Parathyroid adenoma (tissue), 2 donors: ENCODE data around the gene BCKDHB.

Source experiments
- H2AFZ ChIP-seq: fragments of 300-600 bp; sonication (generic); one replicate; pipeline ENCODE4 v1.7.0; 2017; ENCODE audit warnings: antibody characterized with exemption, mild to moderate bottlenecking
- H3K27ac ChIP-seq: fragments of 300-600 bp; sonication (generic); one replicate; pipeline ENCODE4 v1.7.0; 2017
- H3K27me3 ChIP-seq: fragments of 300-600 bp; sonication (generic); one replicate; pipeline ENCODE4 v1.7.0; 2017; ENCODE audit warnings: low read length; ENCODE audit not compliant: control insufficient read depth, insufficient read depth
- H3K36me3 ChIP-seq: fragments of 300-600 bp; sonication (generic); one replicate; pipeline ENCODE4 v1.7.0; 2017; ENCODE audit warnings: low read length; ENCODE audit not compliant: control insufficient read depth, insufficient read depth
- H3K4me1 ChIP-seq: fragments of 300-600 bp; sonication (generic); one replicate; pipeline ENCODE4 v1.7.0; 2017; ENCODE audit warnings: control low read depth
- H3K4me2 ChIP-seq: fragments of 300-600 bp; sonication (generic); one replicate; pipeline ENCODE4 v1.7.0; 2017; ENCODE audit warnings: low read length
- H3K4me3 ChIP-seq: fragments of 300-600 bp; sonication (generic); one replicate; pipeline ENCODE4 v1.7.0; 2017; ENCODE audit warnings: low read depth, low read length
- H3K79me2 ChIP-seq: fragments of 300-600 bp; sonication (generic); one replicate; pipeline ENCODE4 v1.7.0; 2017; ENCODE audit warnings: control low read depth
- H3K9ac ChIP-seq: fragments of 300-600 bp; sonication (generic); one replicate; pipeline ENCODE4 v1.7.0; 2017; ENCODE audit warnings: mild to moderate bottlenecking
- H3K9me3 ChIP-seq: fragments of 300-600 bp; sonication (generic); one replicate; pipeline ENCODE4 v1.7.0; 2017; ENCODE audit warnings: low read length; ENCODE audit not compliant: control insufficient read depth
- TF ChIP-seq, protein P1 (sequence below): fragments of 300-600 bp; sonication (generic); IDR thresholded peaks from one replicate; pipeline ENCODE4 v1.7.0; 2017; ENCODE audit warnings: antibody characterized with exemption, mild to moderate bottlenecking
- donor health status: primary hyperparathyroidism.

BCKDHB gene

DNA sequence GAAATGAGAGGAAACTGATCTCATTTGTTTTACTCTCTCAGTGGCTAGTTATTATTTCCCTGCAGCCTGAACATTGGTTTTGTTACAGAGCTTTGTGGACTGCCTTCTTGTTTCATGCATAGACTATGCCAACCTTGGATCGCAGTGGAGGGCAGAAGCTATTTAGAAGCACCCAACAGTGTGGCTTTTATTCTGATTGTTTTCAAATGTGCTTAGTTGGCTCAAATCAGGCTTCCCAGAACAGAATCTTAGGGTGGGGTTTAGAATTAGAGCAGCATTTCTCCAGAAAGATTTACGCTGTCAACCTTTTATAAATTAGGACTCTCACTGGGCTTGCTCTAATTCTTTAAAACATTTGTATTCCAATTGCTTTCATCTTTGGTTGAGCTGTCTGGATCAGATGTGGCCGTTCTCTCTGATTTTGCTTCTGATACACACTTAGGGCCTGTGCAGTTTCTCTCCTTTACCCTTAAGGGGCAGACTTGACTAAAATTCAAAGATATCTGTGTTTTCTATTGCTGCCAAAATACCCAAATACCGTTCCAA, 210.3 kb downstream of the BCKDHB start:
- H3K4me3 ChIP-seq = no peak overlapping the region
- H2AFZ ChIP-seq = no peak overlapping the region
- H3K36me3 ChIP-seq = no peaks in the 10 kb centered on the region
- H3K4me2 ChIP-seq = no peak overlapping the region
- H3K27ac ChIP-seq = no peak overlapping the region
- H3K79me2 ChIP-seq = no peaks in the 10 kb centered on the region
- no peaks in the 10 kb centered on the region for H3K27me3 ChIP-seq
- H3K4me1 ChIP-seq = no peaks in the 10 kb centered on the region
- TF ChIP-seq, protein P1, sequence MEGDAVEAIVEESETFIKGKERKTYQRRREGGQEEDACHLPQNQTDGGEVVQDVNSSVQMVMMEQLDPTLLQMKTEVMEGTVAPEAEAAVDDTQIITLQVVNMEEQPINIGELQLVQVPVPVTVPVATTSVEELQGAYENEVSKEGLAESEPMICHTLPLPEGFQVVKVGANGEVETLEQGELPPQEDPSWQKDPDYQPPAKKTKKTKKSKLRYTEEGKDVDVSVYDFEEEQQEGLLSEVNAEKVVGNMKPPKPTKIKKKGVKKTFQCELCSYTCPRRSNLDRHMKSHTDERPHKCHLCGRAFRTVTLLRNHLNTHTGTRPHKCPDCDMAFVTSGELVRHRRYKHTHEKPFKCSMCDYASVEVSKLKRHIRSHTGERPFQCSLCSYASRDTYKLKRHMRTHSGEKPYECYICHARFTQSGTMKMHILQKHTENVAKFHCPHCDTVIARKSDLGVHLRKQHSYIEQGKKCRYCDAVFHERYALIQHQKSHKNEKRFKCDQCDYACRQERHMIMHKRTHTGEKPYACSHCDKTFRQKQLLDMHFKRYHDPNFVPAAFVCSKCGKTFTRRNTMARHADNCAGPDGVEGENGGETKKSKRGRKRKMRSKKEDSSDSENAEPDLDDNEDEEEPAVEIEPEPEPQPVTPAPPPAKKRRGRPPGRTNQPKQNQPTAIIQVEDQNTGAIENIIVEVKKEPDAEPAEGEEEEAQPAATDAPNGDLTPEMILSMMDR = no peak
- no peaks in the 10 kb centered on the region for H3K9me3 ChIP-seq
- no peak overlapping the region for H3K9ac ChIP-seq

DNA sequence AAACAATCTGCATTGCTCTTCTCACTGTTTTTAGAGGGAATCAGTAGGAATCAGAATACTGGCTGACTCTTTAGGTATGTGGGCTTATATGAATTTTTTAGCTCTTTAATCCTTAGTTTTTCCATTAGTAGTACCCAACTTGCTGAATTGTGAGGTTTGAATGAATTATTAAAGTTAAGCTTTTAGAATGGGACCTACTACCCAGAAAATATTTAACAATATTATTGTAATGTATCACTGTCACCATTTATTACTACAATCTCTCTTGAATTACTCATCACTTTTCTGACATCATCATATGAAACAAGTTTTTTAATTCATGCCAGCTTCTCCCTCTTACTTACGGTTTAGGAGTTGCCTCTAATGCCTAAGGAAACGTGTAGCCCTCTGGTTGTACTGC, 212.7 kb downstream of the BCKDHB start:
- Histone ChIP-seq H3K9ac (no peak overlapping the region), H3K79me2 (no peaks in the 10 kb centered on the region), H3K27me3 (no peaks in the 10 kb centered on the region), H3K36me3 (no peaks in the 10 kb centered on the region), H3K27ac (no peak overlapping the region), H3K4me1 (no peaks in the 10 kb centered on the region), H3K9me3 (no peaks in the 10 kb centered on the region), H2AFZ (no peak overlapping the region), H3K4me2 (no peak overlapping the region), H3K4me3 (no peak overlapping the region)
- TF ChIP-seq, protein P1 = no peak

DNA sequence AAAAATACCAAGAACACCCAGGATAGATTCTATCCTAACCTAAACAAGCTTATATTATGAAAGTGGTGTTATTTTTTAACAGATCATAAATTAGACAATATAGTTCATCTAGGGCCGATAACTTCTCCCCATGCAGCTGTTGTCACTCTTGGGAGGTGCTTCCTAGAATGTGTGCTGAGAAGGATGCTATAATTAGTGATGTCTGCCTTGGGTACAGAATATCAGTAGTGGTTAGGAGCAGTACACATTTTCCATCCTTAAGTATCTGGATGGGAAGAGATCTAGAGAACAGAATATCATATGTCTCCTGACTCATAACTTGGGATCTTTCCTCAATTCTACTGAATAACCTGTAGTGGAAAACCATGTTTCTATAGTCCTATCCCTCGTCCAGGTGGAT, 214.5 kb downstream of the BCKDHB start:
- H3K36me3 ChIP-seq = no peaks in the 10 kb centered on the region
- H3K27me3 ChIP-seq = no peaks in the 10 kb centered on the region
- no peak overlapping the region for H3K9ac ChIP-seq
- H3K4me1 ChIP-seq = no peaks in the 10 kb centered on the region
- no peaks in the 10 kb centered on the region for H3K9me3 ChIP-seq
- no peak overlapping the region for H3K4me3 ChIP-seq
- H3K27ac ChIP-seq = no peak overlapping the region
- H3K4me2 ChIP-seq = no peak overlapping the region
- H3K79me2 ChIP-seq = no peaks in the 10 kb centered on the region
- TF ChIP-seq, protein P1 = no peak
- H2AFZ ChIP-seq = no peak overlapping the region

DNA sequence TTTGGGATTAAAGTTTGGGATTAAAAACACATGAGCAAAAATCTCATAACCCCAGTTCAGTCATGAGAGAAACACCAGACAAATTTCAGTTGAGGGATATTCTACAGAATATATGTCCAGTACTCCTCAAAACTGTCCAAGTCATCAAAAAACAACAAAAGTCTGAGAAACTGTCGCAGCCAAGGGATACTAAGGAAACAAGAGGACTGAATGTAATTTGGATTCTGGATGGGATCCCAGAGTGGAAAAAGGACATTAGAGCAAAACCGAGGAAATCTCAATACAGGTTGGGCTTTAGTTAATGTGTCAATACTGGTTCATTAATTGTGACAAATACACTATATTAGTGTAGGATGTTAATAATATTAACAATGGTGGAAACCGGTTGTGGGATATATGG, 219.3 kb downstream of the BCKDHB start:
- TF ChIP-seq, protein P1 = no peak
- Histone ChIP-seq H3K4me2 (no peak overlapping the region), H2AFZ (no peak overlapping the region), H3K27ac (no peak overlapping the region), H3K4me1 (peaks cover 9% of the 10 kb centered on the region), H3K9ac (no peak overlapping the region), H3K36me3 (no peaks in the 10 kb centered on the region), H3K27me3 (no peaks in the 10 kb centered on the region), H3K9me3 (no peaks in the 10 kb centered on the region), H3K4me3 (no peak overlapping the region), H3K79me2 (no peaks in the 10 kb centered on the region)

DNA sequence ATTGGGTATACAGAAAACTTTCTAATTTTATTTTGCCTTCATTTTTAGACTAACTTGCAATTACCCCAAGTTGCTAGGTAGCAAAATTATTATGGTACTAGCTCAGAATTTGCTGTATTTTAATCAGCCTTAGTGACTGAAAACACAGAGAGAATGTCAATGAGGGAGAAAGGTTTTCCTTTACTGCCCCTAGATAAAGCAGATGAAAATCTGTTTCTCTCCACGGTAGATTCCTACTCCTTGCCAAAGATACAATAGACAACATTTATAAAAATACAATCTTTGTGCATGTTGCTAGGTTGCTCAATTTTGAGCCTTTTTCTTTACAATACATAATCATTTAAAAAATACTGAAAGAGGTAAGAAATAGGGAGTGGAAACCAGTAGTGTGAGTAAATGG, 222.2 kb downstream of the BCKDHB start:
- Histone ChIP-seq H3K36me3 (no peaks in the 10 kb centered on the region), H3K4me2 (no peak overlapping the region), H3K79me2 (no peaks in the 10 kb centered on the region), H2AFZ (no peak overlapping the region), H3K27ac (no peak overlapping the region), H3K9me3 (no peaks in the 10 kb centered on the region), H3K4me1 (peaks cover 9% of the 10 kb centered on the region), H3K9ac (no peak overlapping the region), H3K27me3 (no peaks in the 10 kb centered on the region), H3K4me3 (no peak overlapping the region)
- TF ChIP-seq, protein P1 = no peak
